T follicular helper cell (primary cell): ENCODE measurements around the gene GOSR1.
"Not testable (repeated sequence)": the region's sequence is repeated elsewhere in the genome, so short reads cannot be mapped to it uniquely, and the experiment has no call there.

Experiments used
- DNase-seq: peaks from one replicate; pipeline ENCODE4 v3.0.0-alpha.2; 2020; ENCODE audit warnings: low read depth

GOSR1 gene

GRCh38 chr17:30561766-30562165 lies 84.6 kb downstream of the GOSR1 start:
- not testable (repeated sequence) for DNase-seq

- not testable (repeated sequence) for DNase-seq
Measured at GRCh38 chr17:30563131-30563904, 86.1 kb downstream of the GOSR1 start.

GRCh38 chr17:30563905-30564390 lies 86.7 kb downstream of the GOSR1 start:
- DNase-seq, result not testable (repeated sequence)

- DNase-seq, result not testable (repeated sequence)
Measured at GRCh38 chr17:30564422-30565072, 87.3 kb downstream of the GOSR1 start.

GRCh38 chr17:30565073-30565935 lies 88.1 kb downstream of the GOSR1 start:
- DNase-seq, result no peak

GRCh38 chr17:30566104-30566503 lies 88.9 kb downstream of the GOSR1 start:
- DNase-seq, result not testable (repeated sequence)

- not testable (repeated sequence) for DNase-seq
Measured at GRCh38 chr17:30566516-30567225, 89.5 kb downstream of the GOSR1 start.

GRCh38 chr17:30567231-30568116 lies 90.3 kb downstream of the GOSR1 start:
- no peak for DNase-seq

GRCh38 chr17:30568117-30568430 lies 90.9 kb downstream of the GOSR1 start:
- DNase-seq, result no peak

GRCh38 chr17:30569531-30570175 lies 92.4 kb downstream of the GOSR1 start:
- not testable (repeated sequence) for DNase-seq

GRCh38 chr17:30570191-30570590 lies 93.0 kb downstream of the GOSR1 start:
- no peak for DNase-seq

- DNase-seq, result no peak
Measured at GRCh38 chr17:30570596-30571265, 93.5 kb downstream of the GOSR1 start.

GRCh38 chr17:30571404-30571803 lies 94.2 kb downstream of the GOSR1 start:
- DNase-seq, result not testable (repeated sequence)

- no peak for DNase-seq
Measured at GRCh38 chr17:30571921-30572320, 94.7 kb downstream of the GOSR1 start.

- DNase-seq, result not testable (repeated sequence)
Measured at GRCh38 chr17:30572651-30573554, 95.7 kb downstream of the GOSR1 start.

- no peak for DNase-seq
Measured at GRCh38 chr17:30573603-30574175, 96.5 kb downstream of the GOSR1 start.

- DNase-seq, result not testable (repeated sequence)
Measured at GRCh38 chr17:30574309-30574708, 97.1 kb downstream of the GOSR1 start.

- DNase-seq, result not testable (repeated sequence)
Measured at GRCh38 chr17:30574806-30575205, 97.6 kb downstream of the GOSR1 start.
